GM12878 (cell line): ENCODE data around the gene ZBTB7B. TPM values are rescaled to one million over a fixed set of nuclear protein-coding genes. Genes with fewer than 3 reads are reported as not detected.

ENCODE experiments used
- NFXL1 ChIP-seq: fragments of 450-650 bp; IDR thresholded peaks from 2 replicates; pipeline ENCODE4 v1.6.1; 2017; ENCODE audit warnings: antibody characterized with exemption, mild to moderate bottlenecking, borderline replicate concordance
- ZNF274 ChIP-seq: IDR thresholded peaks from one replicate; pipeline ENCODE4 v1.8.0; 2011; ENCODE audit not compliant: insufficient read length, insufficient read depth
- polyA plus RNA-seq, 11 experiments: library from polyadenylated mRNA; depleted of rRNA in 4 of 11; unstranded in 6 of 11; stranded (reverse) in 5 of 11; fragments of >200 nt; fragmentation: Nextera tagmentation in 4 of 11; fragmentation: Illumina TruSeq in 1 of 11; extraction: Ambion mirVana in 4 of 11; extraction: Trizol in 1 of 11; gene quantifications; 1 replicate in 1 of 11; 2 replicates in 10 of 11; pipeline versions ENCODE4 v1.2.1 to v1.2.3, GENCODE V29; 2011 to 2016; ENCODE audit warnings: inconsistent platforms in 2 of 11, missing spikeins in 2 of 11, low read depth in 1 of 11
- total RNA-seq, 4 experiments: library from RNA; depleted of rRNA in 3 of 4; stranded (reverse); fragments of >200 nt in 3 of 4; fragmentation: Illumina TruSeq in 1 of 4; extraction: Trizol in 1 of 4; gene quantifications; 2 replicates each; pipeline versions ENCODE4 v1.2.1 to v1.2.3, GENCODE V29; 2013 to 2021
- TF ChIP-seq, protein P1 (sequence below): IDR thresholded peaks from 2 replicates; pipeline ENCODE4 v1.6.1; 2012; ENCODE audit warnings: improper control_type of control experiment, low read depth, low read length; ENCODE audit not compliant: insufficient replicate concordance

ZBTB7B gene
- total and polyA plus RNA-seq, 10 of the 15 experiments (the other 5 are each of a cell fraction or from before 2014, with no cell fraction given), result 0.11 to 44.9 (median 11.3) TPM

DNA sequence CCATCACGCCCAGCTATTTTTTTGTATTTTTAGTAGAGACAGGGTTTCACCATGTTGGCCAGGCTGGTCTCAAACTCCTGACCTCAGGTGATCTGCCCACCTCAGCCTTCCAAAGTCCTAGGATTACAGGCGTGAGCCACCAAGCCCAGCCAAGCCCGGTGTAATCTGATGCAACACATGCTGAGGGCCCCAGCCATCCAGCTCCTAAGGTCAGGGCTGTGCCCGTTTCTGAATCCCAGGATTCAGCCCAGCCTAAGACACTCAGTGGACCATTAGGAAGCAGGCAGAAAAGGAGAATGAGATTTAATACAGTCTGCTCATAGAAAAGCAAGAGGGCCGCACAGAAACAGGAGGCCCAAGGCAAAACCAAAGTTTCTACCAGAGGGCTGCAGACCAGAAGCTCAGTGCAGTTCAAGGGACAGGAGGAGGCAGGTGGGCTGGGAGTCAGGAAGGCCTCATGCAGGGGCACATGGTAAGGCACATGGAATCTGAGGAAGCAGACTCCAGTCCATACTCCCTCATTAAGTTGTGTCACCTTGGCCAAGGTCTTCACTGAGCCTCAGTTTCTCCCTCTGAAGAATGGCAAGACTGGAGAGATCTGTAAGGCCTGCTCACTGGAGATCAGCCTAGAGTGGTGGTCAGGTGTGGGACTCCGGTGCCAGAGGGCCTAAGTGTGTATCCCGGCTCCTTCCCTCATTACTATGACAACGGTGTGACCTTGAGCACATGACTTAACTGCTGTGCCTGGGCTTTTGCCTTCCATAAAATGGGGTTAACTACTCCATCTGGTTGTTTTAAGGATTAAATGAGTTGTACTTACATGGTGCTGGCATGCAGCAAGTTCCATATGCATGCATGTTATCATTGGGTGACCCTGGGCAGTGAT lies 46.1 kb downstream of the ZBTB7B start (continued):
- TF ChIP-seq, protein P1, sequence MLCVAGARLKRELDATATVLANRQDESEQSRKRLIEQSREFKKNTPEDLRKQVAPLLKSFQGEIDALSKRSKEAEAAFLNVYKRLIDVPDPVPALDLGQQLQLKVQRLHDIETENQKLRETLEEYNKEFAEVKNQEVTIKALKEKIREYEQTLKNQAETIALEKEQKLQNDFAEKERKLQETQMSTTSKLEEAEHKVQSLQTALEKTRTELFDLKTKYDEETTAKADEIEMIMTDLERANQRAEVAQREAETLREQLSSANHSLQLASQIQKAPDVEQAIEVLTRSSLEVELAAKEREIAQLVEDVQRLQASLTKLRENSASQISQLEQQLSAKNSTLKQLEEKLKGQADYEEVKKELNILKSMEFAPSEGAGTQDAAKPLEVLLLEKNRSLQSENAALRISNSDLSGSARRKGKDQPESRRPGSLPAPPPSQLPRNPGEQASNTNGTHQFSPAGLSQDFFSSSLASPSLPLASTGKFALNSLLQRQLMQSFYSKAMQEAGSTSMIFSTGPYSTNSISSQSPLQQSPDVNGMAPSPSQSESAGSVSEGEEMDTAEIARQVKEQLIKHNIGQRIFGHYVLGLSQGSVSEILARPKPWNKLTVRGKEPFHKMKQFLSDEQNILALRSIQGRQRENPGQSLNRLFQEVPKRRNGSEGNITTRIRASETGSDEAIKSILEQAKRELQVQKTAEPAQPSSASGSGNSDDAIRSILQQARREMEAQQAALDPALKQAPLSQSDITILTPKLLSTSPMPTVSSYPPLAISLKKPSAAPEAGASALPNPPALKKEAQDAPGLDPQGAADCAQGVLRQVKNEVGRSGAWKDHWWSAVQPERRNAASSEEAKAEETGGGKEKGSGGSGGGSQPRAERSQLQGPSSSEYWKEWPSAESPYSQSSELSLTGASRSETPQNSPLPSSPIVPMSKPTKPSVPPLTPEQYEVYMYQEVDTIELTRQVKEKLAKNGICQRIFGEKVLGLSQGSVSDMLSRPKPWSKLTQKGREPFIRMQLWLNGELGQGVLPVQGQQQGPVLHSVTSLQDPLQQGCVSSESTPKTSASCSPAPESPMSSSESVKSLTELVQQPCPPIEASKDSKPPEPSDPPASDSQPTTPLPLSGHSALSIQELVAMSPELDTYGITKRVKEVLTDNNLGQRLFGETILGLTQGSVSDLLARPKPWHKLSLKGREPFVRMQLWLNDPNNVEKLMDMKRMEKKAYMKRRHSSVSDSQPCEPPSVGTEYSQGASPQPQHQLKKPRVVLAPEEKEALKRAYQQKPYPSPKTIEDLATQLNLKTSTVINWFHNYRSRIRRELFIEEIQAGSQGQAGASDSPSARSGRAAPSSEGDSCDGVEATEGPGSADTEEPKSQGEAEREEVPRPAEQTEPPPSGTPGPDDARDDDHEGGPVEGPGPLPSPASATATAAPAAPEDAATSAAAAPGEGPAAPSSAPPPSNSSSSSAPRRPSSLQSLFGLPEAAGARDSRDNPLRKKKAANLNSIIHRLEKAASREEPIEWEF, result no peak
- no peak for TF ChIP-seq ZNF274
- no peak for TF ChIP-seq NFXL1
- TF ChIP-seq, all 136 proteins: peak for 0
